COR-L47 (cell line): ENCODE measurements around the gene SMAD4.

Experiments
- DNase-seq: peaks from one replicate; lab custom pipeline; 2025; lab: John Stamatoyannopoulos, UW

The SMAD4 gene

GRCh38 chr18:51021226-51021965 is 8.6 kb upstream of the SMAD4 start:
- DNase-seq = no peak

DNA sequence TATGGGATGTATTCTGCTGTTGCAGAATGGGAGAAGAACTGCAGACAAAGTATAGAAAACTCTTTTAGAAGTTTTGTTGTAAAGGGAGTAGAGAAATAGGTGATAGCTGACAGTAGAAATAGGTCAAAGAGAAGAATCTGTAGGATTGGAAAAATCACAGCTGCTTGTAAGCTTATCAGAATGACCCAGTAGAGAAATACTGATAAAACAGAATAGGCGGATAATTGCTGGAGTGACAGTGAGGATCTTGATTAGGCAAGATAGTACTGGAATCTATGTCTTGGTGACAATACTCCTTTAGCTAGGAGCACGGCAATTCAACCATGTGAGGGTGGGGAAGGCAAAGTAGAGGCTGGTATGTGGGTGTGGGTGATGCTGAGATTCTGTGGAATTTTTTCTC is 4.5 kb upstream of the SMAD4 start:
- DNase-seq = no peak

GRCh38 chr18:51028201-51028805 is 1.7 kb upstream of the SMAD4 start:
- DNase-seq = peak; percentile 25

DNA sequence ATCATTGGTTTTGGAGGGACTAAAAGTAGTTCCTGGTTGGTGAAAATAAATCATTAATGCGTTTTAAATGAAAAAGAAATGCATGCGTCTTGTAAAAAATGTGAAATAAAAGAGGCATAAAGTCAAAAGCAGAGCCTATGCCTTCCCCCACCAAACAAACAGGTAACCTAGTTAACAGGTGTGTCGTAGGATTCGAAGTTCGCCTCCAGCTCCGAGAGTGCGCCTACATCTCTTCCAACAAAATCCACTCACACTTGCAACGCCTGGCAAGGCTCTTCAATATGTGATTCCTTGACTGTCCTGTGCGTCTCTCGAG is 677 bp upstream of the SMAD4 start:
- DNase-seq = no peak

DNA sequence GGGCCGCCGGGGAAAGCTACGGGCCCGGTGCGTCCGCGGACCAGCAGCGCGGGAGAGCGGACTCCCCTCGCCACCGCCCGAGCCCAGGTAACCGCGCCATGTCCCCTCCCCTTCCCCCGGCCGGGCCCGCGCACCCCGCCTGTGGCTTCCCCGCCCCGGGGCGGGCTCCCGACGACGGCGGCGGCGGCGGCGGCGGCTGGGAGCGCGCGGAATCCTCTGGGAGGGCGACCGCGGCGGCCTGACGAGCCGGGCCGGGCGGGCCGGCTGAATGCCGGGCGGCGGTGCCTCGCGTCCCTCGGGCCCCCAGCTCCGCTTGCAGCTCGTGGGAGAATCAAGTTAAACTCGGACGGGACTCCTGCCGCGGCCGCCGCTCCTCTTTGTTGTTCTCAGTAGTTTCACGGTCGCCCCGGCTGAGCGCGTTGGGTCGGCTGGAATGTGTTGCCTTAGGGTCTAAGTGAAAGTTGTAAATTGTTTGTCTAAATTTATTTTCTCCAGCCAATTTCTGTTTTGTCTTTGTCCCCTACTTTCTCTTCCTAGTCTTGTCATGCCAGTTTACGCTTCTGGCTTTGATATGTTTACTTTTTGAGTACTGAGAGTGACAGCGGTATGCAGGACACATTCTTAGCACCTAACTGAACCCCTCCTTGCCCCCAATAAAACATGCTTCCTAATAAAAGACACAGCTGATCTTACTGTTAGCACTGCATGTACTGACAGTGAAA is 685 bp downstream of the SMAD4 start:
- DNase-seq = peak; percentile 65

DNA sequence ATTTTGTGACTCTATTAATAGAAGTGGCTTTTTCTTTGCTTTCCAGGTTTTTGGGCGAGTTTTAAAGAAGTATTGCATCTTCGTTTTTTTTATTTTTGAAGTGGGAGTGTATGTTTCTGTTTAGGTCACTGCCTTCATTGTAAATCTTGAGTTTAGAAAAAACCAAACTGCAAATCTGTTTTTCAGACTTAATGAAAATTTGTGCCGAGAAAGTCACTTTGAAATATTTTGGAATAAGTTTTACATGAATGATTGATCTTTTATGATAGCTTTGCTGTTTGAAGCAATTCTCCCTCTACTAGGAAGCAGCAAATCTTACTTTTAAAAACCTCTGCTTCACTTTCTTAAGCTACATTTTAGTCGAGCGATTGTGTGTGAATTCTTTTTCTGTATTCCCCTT is 2.2 kb downstream of the SMAD4 start:
- DNase-seq = no peak

DNA sequence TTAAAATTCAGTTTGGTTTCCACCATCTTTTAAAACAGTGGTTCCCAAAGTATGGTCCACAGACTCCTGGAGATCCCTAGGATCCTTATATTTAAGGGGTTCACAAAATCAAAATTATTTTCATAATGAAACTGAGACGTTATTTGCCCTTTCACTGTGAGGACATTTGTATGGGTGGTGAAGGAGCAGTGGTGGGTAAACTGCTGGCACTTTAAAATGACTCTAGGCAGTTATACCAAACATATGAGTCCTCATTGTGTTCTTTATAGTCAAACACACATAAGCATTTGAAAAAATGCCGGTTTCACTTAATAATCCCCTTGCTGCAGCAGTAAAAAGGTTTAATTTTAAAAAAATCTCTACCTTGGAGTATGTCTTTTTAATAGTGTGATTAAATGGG is 7.2 kb downstream of the SMAD4 start:
- DNase-seq = no peak

GRCh38 chr18:51038110-51038509 is 8.1 kb downstream of the SMAD4 start:
- DNase-seq = no peak

- DNase-seq = no peak
These were observed 9.4 kb downstream of the SMAD4 start for GRCh38 chr18:51039138-51040112.

DNA sequence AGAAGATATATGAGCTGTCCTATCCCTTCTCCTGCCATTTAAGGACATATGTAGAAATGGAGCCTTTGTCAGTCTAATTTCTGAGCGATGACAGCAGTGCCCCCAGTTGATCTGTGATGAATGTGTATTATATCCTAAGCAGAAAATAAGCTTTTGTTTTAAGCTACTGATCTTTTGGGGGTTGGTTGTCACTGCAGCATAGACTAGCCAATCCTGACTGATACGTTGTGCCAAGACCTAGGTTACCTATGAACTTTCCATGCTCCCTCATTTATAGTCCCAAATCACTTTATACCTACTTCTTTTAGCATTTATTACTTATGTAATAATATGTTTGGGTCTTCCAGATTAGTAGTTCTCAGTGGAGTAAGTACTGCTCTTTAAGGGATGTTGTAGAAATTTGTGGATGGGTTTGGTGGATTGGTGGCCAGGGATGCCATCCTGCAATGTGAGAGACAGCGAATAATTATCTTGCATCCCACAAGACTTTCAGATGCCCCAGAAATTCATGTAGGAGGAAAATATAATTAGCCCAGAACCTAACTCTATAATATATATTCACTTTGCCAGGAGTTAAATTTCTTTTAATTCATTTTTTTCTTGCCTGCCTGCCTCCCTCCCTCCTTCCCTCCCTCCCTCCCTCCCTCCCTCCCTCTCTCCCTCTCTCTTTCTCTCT is 11.8 kb downstream of the SMAD4 start:
- DNase-seq = no peak

GRCh38 chr18:51044928-51045585 is 15.0 kb downstream of the SMAD4 start:
- DNase-seq = no peak

GRCh38 chr18:51048190-51048589 is 18.2 kb downstream of the SMAD4 start:
- no peak for DNase-seq

DNA sequence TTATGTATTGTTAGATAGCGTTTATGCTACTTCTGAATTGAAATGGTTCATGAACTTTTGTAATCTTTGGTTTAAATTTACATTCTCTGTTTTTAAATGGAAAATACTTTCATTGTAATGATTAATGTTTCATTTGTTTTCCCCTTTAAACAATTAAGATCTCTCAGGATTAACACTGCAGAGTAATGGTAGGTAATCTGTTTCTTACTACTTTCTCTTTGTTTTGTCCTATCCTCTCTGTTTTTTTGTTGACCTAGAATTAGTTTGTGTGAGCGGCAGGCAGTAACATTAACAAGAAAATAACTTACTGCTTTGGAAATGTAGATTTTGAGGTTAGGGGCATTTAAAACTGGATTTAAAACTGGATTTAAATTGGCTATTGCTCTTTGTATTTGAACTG is 19.1 kb downstream of the SMAD4 start:
- DNase-seq = no peak

GRCh38 chr18:51051105-51051712 is 21.2 kb downstream of the SMAD4 start:
- peak; percentile 66 for DNase-seq

DNA sequence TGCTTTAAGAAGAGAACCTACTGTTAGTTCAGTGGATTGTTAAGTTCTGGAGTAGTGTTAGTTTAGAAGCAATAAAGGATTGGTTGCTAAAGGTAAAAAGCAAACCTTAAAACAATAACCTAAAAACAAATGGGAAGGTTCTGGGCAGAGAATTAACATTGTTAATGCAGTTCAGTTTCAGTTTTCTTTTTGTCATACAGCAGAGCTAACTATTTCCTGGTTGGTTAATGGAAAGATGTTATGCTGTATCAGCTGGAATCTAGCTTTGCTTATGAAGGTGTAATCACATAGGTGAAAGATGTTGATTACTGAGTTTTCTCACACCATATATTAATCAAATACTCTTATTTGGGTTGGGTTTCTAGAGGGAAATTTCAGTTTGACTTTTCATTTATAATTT is 23.8 kb downstream of the SMAD4 start:
- DNase-seq = no peak

- no peak for DNase-seq
These were observed 24.8 kb downstream of the SMAD4 start for GRCh38 chr18:51054764-51055163.

- no peak for DNase-seq
These were observed 30.0 kb downstream of the SMAD4 start for GRCh38 chr18:51059969-51060368.

DNA sequence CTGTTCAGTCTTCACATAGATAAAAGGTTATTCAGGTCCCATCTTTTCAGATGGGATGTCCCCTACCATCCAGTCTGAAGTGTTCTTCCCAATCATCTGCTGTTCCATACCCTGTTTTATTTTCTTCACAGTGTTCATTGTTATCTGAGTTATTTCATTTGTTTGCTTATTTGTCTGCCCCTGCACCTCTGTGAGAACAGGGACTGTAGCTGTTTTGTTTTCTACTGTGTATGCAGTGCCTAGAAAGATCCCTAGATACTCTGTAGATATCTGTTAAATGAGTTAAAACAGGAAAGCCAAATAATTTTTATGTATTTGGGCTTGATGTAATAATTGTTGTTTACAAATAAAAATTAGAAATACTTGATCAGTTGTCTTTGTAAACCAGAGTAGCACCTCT is 34.2 kb downstream of the SMAD4 start:
- no peak for DNase-seq

DNA sequence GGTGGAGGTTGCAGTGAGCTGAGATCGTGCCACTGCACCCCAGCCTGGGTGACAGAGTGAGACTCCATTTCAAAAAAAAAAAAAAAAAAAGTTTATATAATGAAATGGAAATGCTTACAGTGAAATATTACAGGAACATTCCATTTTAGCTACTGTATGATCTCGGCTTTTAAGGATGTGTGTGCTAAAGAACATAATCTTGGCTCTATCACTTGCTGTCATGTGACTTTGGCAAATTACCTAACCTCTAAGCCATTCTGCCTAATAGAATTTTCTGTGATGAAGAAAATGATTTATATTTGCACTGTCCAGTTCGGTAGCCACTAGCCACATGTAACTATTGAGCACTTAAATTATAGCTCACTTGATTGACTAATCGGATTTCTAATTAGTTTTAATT is 36.3 kb downstream of the SMAD4 start:
- no peak for DNase-seq

DNA sequence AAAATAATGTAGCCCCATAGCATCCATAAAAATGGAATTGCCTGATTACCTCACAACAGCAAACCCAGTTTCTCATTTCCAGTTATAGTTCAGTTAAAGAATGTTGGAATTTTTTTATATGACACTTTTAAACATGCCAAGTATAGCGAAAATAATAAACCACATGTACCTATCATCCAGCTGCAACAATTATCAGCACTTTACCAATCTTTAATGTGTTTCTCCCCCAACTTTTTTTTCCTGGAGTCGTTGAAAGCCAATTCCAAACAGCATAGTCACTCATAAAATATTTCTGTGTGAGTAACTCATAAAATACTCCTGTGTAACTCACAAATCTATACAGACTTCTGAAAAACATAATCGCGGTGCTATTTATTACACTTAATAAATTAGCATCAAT is 38.1 kb downstream of the SMAD4 start:
- DNase-seq = no peak

GRCh38 chr18:51069885-51070284 is 39.9 kb downstream of the SMAD4 start:
- no peak for DNase-seq
